HFFc6 (cell line): ENCODE measurements around the gene NUDT3. TPM values are rescaled to one million over a fixed set of nuclear protein-coding genes. Genes with fewer than 3 reads are reported as not detected.
A peak's percentile ranks its signal among the peaks of the same experiment; 100 is the strongest.
"Not testable (repeated sequence)": the region's sequence is repeated elsewhere in the genome, so short reads cannot be mapped to it uniquely, and the experiment has no call there.

Source experiments
- DNase-seq: peaks from one replicate; pipeline ENCODE4 v3.0.0-alpha.2; 2018
- H3K27ac Mint-ChIP-seq: 2 replicates; pipeline ENCODE4 v1.8.0; 2020; ENCODE audit warnings: mild to moderate bottlenecking, mixed read lengths
- H3K27me3 Mint-ChIP-seq: 2 replicates; pipeline ENCODE4 v1.8.0; 2021; ENCODE audit warnings: mild to moderate bottlenecking, moderate library complexity, mixed read lengths; ENCODE audit not compliant: insufficient read depth
- H3K36me3 Mint-ChIP-seq: 2 replicates; pipeline ENCODE4 v1.8.0; 2021; ENCODE audit warnings: low read depth, mixed read lengths
- H3K4me1 Mint-ChIP-seq: 2 replicates; pipeline ENCODE4 v1.8.0; 2020; ENCODE audit warnings: low read depth, mixed read lengths
- H3K4me3 Mint-ChIP-seq: 2 replicates; pipeline ENCODE4 v1.8.0; 2020; ENCODE audit warnings: mild to moderate bottlenecking, moderate library complexity, mixed read lengths
- H3K9me3 Mint-ChIP-seq: 2 replicates; pipeline ENCODE4 v1.8.0; 2020; ENCODE audit warnings: mild to moderate bottlenecking, mixed read lengths
- total RNA-seq, 6 experiments: library from RNA; stranded (reverse); fragmentation: NEBNext Ultra II Directional; extraction: Animal tissue kit (Norgen Biotek cat#: 25700); gene quantifications; 2 replicates in 1 of 6; 3 replicates in 5 of 6; pipeline ENCODE4 v1.2.3, GENCODE V29; 2021
- TF ChIP-seq, protein P1 (sequence below): fragments of 200-600 bp; sonication (generic); IDR thresholded peaks from 2 replicates; pipeline ENCODE4 v1.5.0; 2021; ENCODE audit warnings: antibody characterized with exemption, mild to moderate bottlenecking

Gene NUDT3
- total RNA-seq, 6 experiments from 2014 or later, result 11.3 to 18.9 (median 16.6) TPM

DNA sequence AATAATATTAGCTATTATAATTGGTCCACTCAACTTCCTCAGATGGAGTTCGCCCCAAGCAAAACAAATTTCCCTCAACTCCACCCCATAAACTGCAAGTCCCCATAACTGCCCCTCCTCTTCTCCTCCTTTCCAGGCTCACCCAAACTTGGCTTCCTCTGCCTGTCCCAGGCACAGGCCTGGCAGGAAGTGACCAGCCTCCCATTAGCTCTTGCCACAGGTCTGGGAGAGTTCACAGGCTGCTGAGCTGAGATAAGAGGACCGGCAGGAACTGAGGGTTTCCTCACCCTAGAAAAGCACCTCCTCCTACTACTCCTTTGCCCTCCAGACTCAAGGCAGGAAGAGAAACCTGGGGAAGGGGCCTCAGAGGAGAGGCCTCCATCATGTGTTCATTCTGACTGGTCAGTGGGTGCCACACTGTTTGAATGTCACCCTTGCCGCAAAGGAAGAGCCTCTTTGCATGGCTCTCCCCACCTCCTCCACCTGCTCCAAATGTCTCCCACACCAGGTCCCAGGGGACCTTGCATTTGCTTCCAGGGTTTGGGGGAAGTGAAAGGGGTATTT is 119.1 kb downstream of the NUDT3 start:
- TF ChIP-seq, protein P1, sequence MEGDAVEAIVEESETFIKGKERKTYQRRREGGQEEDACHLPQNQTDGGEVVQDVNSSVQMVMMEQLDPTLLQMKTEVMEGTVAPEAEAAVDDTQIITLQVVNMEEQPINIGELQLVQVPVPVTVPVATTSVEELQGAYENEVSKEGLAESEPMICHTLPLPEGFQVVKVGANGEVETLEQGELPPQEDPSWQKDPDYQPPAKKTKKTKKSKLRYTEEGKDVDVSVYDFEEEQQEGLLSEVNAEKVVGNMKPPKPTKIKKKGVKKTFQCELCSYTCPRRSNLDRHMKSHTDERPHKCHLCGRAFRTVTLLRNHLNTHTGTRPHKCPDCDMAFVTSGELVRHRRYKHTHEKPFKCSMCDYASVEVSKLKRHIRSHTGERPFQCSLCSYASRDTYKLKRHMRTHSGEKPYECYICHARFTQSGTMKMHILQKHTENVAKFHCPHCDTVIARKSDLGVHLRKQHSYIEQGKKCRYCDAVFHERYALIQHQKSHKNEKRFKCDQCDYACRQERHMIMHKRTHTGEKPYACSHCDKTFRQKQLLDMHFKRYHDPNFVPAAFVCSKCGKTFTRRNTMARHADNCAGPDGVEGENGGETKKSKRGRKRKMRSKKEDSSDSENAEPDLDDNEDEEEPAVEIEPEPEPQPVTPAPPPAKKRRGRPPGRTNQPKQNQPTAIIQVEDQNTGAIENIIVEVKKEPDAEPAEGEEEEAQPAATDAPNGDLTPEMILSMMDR, result no peak
- Mint-ChIP-seq H3K27ac (no peak overlapping the region), H3K4me1 (no peaks in the 10 kb centered on the region), H3K4me3 (no peak overlapping the region), H3K36me3 (peaks cover under 1% of the 10 kb centered on the region; the same call in 1 of the 2 replicates), H3K27me3 (no peaks in the 10 kb centered on the region; the same call in 1 of the 2 replicates), H3K9me3 (no peaks in the 10 kb centered on the region)
- no peak for DNase-seq

GRCh38 chr6:34272013-34272926 is 120.2 kb downstream of the NUDT3 start:
- Mint-ChIP-seq H3K27ac (no peak overlapping the region), H3K4me3 (no peak overlapping the region), H3K27me3 (no peaks in the 10 kb centered on the region; the same call in 1 of the 2 replicates), H3K9me3 (no peaks in the 10 kb centered on the region), H3K4me1 (no peaks in the 10 kb centered on the region), H3K36me3 (no peaks in the 10 kb centered on the region)
- no peak for DNase-seq
- TF ChIP-seq, protein P1, result peak; percentile 25

GRCh38 chr6:34269658-34270341 is 122.7 kb downstream of the NUDT3 start:
- not testable (repeated sequence) for H3K27ac Mint-ChIP-seq

DNA sequence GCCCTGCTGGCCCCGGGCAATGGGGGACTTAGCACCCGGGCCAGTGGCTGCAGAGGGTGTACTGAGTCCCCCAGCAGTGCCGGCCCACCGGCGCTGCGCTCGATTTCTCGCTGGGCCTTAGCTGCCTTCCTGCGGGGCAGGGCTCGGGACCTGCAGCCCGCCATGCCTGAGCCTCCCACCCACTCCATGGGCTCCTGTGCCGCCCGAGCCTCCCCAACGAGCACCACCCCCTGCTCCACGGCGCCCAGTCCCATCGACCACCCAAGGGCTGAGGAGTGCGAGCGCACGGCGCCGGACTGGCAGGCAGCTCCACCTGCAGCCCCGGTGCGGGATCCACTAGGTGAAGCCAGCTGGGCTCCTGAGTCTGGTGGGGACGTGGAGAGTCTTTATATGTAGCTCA is 123.3 kb downstream of the NUDT3 start:
- not testable (repeated sequence) for H3K27me3 Mint-ChIP-seq, H3K27ac Mint-ChIP-seq, H3K4me3 Mint-ChIP-seq, H3K9me3 Mint-ChIP-seq, H3K4me1 Mint-ChIP-seq, DNase-seq
- peaks cover 21% of the 10 kb centered on the region for H3K36me3 Mint-ChIP-seq

More at GRCh38 chr6:34269658-34270341, 122.7 kb downstream of the NUDT3 start:
- H3K36me3 Mint-ChIP-seq, result peaks cover 15% of the 10 kb centered on the region
- not testable (repeated sequence) for H3K4me3 Mint-ChIP-seq, DNase-seq, H3K4me1 Mint-ChIP-seq, H3K27me3 Mint-ChIP-seq, H3K9me3 Mint-ChIP-seq

DNA sequence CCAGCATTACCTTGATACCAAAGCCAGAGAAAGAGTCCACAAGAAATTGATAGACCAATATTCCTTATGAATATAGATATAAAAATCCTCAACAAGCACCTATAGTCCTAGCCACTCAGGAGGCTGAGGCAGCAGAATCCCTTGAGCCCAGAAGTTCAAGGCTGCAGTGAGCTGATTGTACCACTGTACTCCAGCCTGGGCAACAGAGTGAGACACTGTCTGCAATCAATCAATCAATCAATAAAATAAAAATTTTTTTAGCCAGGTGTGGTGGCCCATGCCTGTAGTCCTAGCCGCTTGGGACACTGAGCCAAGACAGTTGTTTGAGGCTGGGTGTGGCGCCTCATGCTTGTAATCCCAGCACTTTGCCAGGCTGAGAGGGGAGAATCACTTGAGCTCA is 124.7 kb downstream of the NUDT3 start:
- Mint-ChIP-seq H3K4me3 (no peak overlapping the region), H3K4me1 (no peaks in the 10 kb centered on the region), H3K36me3 (peaks cover 33% of the 10 kb centered on the region), H3K27ac (no peak overlapping the region), H3K9me3 (peaks cover 15% of the 10 kb centered on the region), H3K27me3 (no peaks in the 10 kb centered on the region; the same call in 1 of the 2 replicates)
- DNase-seq, result no peak
- TF ChIP-seq, protein P1, result no peak

DNA sequence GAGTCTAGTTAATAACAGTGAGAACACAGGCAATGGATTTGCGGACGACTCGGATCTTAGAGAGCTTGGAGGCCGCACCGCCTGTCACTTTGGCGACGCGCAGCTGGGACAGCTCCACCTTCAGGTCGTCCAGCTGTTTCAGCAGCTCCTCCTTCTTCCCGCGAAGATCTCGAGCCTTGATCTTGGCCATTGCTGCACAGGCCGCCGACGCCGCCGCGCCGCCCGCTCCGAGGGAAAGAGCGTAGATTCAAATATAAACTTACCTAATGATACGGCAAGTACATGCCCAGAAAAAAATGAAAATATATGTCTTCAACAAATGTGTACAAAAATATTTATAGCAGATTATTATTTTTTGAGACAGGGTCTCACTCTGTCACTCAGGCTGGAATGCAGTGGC is 129.0 kb downstream of the NUDT3 start:
- not testable (repeated sequence) for H3K4me3 Mint-ChIP-seq
- H3K9me3 Mint-ChIP-seq, result peaks cover 17% of the 10 kb centered on the region

More for the DNA sequence above, 129.0 kb downstream of the NUDT3 start:
- not testable (repeated sequence) for DNase-seq, H3K4me1 Mint-ChIP-seq, H3K27me3 Mint-ChIP-seq, H3K27ac Mint-ChIP-seq
- H3K36me3 Mint-ChIP-seq, result peaks cover 49% of the 10 kb centered on the region
